ENCODE results near the gene NOL12. TPM values are rescaled to one million over a fixed set of nuclear protein-coding genes. Genes with fewer than 3 reads are reported as not detected.

NOL12 gene
- total RNA-seq, 1 donor from 2014 or later = 18.1 TPM

DNA sequence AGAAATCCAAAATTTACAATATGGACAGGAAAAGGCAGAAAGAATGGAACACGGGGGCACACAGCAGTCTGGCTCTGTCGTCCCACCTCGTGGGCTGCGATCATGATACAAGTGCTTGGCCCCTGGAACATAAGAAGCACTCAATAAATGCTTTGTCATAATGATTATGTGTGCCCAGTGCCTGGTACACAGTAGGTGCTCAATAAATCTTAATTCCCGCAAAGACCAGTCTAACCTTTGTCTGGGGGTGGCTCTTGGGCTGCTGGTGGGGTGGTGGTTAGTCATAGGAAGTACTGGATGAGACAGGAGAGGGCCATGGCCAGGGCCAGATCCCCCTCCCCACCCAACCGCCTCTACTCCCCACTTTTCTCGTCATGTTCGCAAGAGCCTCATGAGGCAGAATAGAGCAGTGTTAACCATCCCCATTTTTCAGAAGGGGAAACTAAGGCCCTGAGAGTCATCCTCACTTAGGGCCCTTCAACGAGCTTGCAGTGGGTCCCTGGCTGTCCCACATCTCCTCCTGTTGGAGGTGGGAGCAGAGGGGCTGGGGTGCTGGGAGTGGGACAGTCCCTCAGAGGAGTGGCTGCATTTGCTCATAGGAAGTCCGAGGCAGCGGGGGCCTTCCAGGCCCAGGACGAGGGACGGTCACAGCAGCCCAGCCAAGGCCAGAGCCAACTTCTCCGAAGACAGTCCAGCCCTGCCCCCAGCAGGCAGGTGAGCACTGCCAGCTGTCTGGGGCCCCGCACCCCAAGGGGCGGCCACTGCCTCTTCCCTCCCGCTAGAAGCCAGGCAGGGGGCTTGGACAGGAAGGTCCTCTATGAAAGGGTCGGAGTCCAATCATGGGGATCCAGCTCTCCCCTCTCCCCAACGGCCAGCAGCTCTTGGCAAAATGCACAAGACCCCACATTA lies 46.8 kb downstream of the NOL12 start:
- no peak overlapping the region for H2AFZ ChIP-seq (ENCODE audit: low read depth, low read length)
- no peak overlapping the region for H3K9ac ChIP-seq (ENCODE audit: low read length)
- Mint-ChIP-seq H3K27ac (ENCODE audit: unreplicated experiment) (no peak overlapping the region), H3K4me3 (ENCODE audit: unreplicated experiment) (no peak overlapping the region), H3K36me3 (ENCODE audit: low read depth, unreplicated experiment) (peaks cover 1% of the 10 kb centered on the region), H3K27me3 (ENCODE audit: low read depth, unreplicated experiment) (no peaks in the 10 kb centered on the region), H3K4me1 (ENCODE audit: low read depth, unreplicated experiment) (no peaks in the 10 kb centered on the region), H3K9me3 (ENCODE audit: unreplicated experiment) (no peaks in the 10 kb centered on the region)
- no peak overlapping the region for H3K4me3 ChIP-seq (ENCODE audit: insufficient read depth, low read depth, low read length)
- no peak overlapping the region for H3K4me2 ChIP-seq (ENCODE audit: low read length)
- no peaks in the 10 kb centered on the region for H3K4me1 ChIP-seq (ENCODE audit: insufficient read depth, low read length)
- H3K27me3 ChIP-seq (ENCODE audit: insufficient read depth, low read length) = no peaks in the 10 kb centered on the region
- H3K27ac ChIP-seq (ENCODE audit: low read depth, low read length) = no peak overlapping the region
- no peak for DNase-seq (ENCODE audit: low read depth)
- no peaks in the 10 kb centered on the region for H3K9me3 ChIP-seq (ENCODE audit: insufficient read depth, low read depth, low read length)
- H3K36me3 ChIP-seq (ENCODE audit: insufficient read depth, low read length) = no peaks in the 10 kb centered on the region
- no peaks in the 10 kb centered on the region for H4K20me1 ChIP-seq (ENCODE audit: insufficient read depth, low read length)
- no peaks in the 10 kb centered on the region for H3K79me2 ChIP-seq (ENCODE audit: insufficient read depth, low read length)
- TF ChIP-seq, protein P1, sequence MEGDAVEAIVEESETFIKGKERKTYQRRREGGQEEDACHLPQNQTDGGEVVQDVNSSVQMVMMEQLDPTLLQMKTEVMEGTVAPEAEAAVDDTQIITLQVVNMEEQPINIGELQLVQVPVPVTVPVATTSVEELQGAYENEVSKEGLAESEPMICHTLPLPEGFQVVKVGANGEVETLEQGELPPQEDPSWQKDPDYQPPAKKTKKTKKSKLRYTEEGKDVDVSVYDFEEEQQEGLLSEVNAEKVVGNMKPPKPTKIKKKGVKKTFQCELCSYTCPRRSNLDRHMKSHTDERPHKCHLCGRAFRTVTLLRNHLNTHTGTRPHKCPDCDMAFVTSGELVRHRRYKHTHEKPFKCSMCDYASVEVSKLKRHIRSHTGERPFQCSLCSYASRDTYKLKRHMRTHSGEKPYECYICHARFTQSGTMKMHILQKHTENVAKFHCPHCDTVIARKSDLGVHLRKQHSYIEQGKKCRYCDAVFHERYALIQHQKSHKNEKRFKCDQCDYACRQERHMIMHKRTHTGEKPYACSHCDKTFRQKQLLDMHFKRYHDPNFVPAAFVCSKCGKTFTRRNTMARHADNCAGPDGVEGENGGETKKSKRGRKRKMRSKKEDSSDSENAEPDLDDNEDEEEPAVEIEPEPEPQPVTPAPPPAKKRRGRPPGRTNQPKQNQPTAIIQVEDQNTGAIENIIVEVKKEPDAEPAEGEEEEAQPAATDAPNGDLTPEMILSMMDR (IDR thresholded peaks at IDR 0.05; ENCODE audit: insufficient read depth, low read depth, low read length) = no peak
- no peak for TF ChIP-seq EZH2 (IDR thresholded peaks at IDR 0.05; ENCODE audit: insufficient read depth, low read length)
- FAIRE-seq = no peak

DNA sequence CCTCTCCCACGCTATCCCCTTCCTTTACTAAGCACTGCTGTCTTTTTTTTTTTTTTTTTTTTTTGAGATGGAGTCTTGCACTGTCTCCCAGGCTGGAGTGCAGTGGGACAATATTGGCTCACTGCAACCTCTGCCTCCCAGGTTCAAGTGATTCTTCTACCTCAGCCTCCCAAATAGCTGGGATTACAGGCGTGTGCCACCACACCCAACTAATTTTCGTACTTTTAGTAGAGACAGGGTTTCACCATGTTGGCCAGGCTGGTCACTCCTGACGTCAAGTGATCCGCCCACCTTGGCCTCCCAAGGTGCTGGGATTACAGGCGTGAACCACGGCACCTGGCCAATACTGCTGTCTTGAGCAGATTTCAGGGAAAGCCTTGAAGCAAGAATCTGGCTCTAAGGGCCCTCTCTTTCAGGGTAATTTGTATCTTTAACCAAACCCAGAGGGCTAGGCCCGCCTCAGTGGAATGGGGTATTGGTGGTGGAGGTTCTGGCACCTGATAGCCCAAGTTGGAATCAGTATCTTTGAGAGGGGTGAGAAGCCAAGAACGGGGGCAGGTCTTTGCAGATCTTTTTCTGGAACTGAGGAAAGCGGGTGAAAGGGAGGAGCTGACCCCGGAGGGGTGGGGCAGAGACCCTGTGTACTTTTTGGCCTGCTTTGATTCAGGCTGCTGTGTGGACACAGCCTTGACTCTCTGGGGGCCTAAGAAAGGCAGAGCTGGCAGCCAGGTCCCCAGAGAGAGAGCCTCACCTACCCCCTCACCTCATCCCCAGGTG lies 47.7 kb downstream of the NOL12 start:
- Histone ChIP-seq H3K27ac (ENCODE audit: low read depth, low read length) (no peak overlapping the region), H3K36me3 (ENCODE audit: insufficient read depth, low read length) (no peaks in the 10 kb centered on the region), H3K9me3 (ENCODE audit: insufficient read depth, low read depth, low read length) (no peaks in the 10 kb centered on the region), H3K79me2 (ENCODE audit: insufficient read depth, low read length) (no peaks in the 10 kb centered on the region), H3K4me2 (ENCODE audit: low read length) (no peak overlapping the region), H3K4me1 (ENCODE audit: insufficient read depth, low read length) (no peaks in the 10 kb centered on the region), H4K20me1 (ENCODE audit: insufficient read depth, low read length) (no peaks in the 10 kb centered on the region), H3K9ac (ENCODE audit: low read length) (no peak overlapping the region), H2AFZ (ENCODE audit: low read depth, low read length) (no peak overlapping the region), H3K27me3 (ENCODE audit: insufficient read depth, low read length) (no peaks in the 10 kb centered on the region), H3K4me3 (ENCODE audit: insufficient read depth, low read depth, low read length) (no peak overlapping the region)
- Mint-ChIP-seq H3K9me3 (ENCODE audit: unreplicated experiment) (peaks cover 2% of the 10 kb centered on the region), H3K4me3 (ENCODE audit: unreplicated experiment) (no peak overlapping the region), H3K27ac (ENCODE audit: unreplicated experiment) (no peak overlapping the region), H3K36me3 (ENCODE audit: low read depth, unreplicated experiment) (peaks cover 1% of the 10 kb centered on the region), H3K27me3 (ENCODE audit: low read depth, unreplicated experiment) (peaks cover 3% of the 10 kb centered on the region), H3K4me1 (ENCODE audit: low read depth, unreplicated experiment) (peaks cover 4% of the 10 kb centered on the region)
- FAIRE-seq (no peak), DNase-seq (ENCODE audit: low read depth) (no peak)
- TF ChIP-seq, protein P1 (IDR thresholded peaks at IDR 0.05; ENCODE audit: insufficient read depth, low read depth, low read length) = no peak
- TF ChIP-seq EZH2 (IDR thresholded peaks at IDR 0.05; ENCODE audit: insufficient read depth, low read length) = no peak

Data from astrocyte (in vitro differentiated cells and primary cell).